Renal cortical epithelial cell (primary cell): ENCODE results near the gene ZNF207. TPM values are rescaled to one million over a fixed set of nuclear protein-coding genes. Genes with fewer than 3 reads are reported as not detected.
"Not testable (repeated sequence)": the region's sequence is repeated elsewhere in the genome, so short reads cannot be mapped to it uniquely, and the experiment has no call there.

ENCODE experiments used
- DNase-seq: peaks from one replicate; pipeline ENCODE4 v3.0.0-alpha.2; 2011; ENCODE audit warnings: low read depth
- total RNA-seq: library from RNA; depleted of rRNA; stranded (reverse); fragments of >200 nt; gene quantifications from 2 replicates; pipeline ENCODE4 v1.2.3, GENCODE V29; 2014

ZNF207 gene
- total RNA-seq, 1 donor from 2014 or later, result 128 TPM

- no peak for DNase-seq
Observed at GRCh38 chr17:32335046-32335445, 14.9 kb upstream of the ZNF207 start.

GRCh38 chr17:32335687-32336086, 14.3 kb upstream of the ZNF207 start:
- peak; percentile 70 for DNase-seq

- DNase-seq, result no peak
Observed at GRCh38 chr17:32341141-32341856, 8.7 kb upstream of the ZNF207 start.

GRCh38 chr17:32341857-32342602, 7.9 kb upstream of the ZNF207 start, which contains the start of gene C17orf75:
Gene C17orf75 (minus strand): TSS chr17:32342173. CDS start chr17:32342139, 34 bp downstream.
- DNase-seq, result peak; percentile 55

GRCh38 chr17:32342603-32343325, 7.2 kb upstream of the ZNF207 start:
- DNase-seq, result no peak

GRCh38 chr17:32345951-32346600, 3.9 kb upstream of the ZNF207 start:
- DNase-seq, result no peak

GRCh38 chr17:32348483-32348800, 1.5 kb upstream of the ZNF207 start:
- no peak for DNase-seq

- no peak for DNase-seq
Observed at GRCh38 chr17:32349503-32349853, 479 bp upstream of the ZNF207 start.

GRCh38 chr17:32350666-32351418, 885 bp downstream of the ZNF207 start:
- DNase-seq, result peak; percentile 60

GRCh38 chr17:32352734-32353133, 2.8 kb downstream of the ZNF207 start:
- DNase-seq, result not testable (repeated sequence)

- peak; percentile 50 for DNase-seq
Observed at GRCh38 chr17:32355649-32356377, 5.9 kb downstream of the ZNF207 start.

GRCh38 chr17:32356378-32356743, 6.4 kb downstream of the ZNF207 start:
- DNase-seq, result no peak

- DNase-seq, result no peak
Observed at GRCh38 chr17:32356750-32357149, 6.8 kb downstream of the ZNF207 start.

- DNase-seq, result no peak
Observed at GRCh38 chr17:32357615-32358014, 7.7 kb downstream of the ZNF207 start.

GRCh38 chr17:32361270-32361669, 11.3 kb downstream of the ZNF207 start:
- DNase-seq, result no peak

- no peak for DNase-seq
Observed at GRCh38 chr17:32370426-32370825, 20.5 kb downstream of the ZNF207 start.

- DNase-seq, result peak; percentile 62
Observed at GRCh38 chr17:32382526-32383223, 32.7 kb downstream of the ZNF207 start.

GRCh38 chr17:32383926-32384434, 34.0 kb downstream of the ZNF207 start:
- DNase-seq, result no peak

- no peak for DNase-seq
Observed at GRCh38 chr17:32385121-32385520, 35.2 kb downstream of the ZNF207 start.

GRCh38 chr17:32385971-32386370, 36.0 kb downstream of the ZNF207 start:
- no peak for DNase-seq
